HEK293 (cell line): ENCODE data around the gene WASHC3.

Experiments
- BCL11A ChIP-seq: fragments of 450-650 bp; formaldehyde crosslinking; IDR thresholded peaks from 2 replicates; pipeline ENCODE4 v1.5.1; 2016; ENCODE audit warnings: low read depth, missing biosample characterization, missing genetic modification characterization
- CTCF ChIP-seq: fragments of 450-650 bp; formaldehyde crosslinking; IDR thresholded peaks from 2 replicates; pipeline ENCODE4 v1.5.1; 2016; ENCODE audit warnings: missing biosample characterization, missing genetic modification characterization
- PBX3 ChIP-seq: sonication (generic); formaldehyde crosslinking; IDR thresholded peaks from 2 replicates; pipeline ENCODE4 v1.8.1; 2022; ENCODE audit warnings: mild to moderate bottlenecking, moderate library complexity, missing genetic modification reagents
- ZBTB21 ChIP-seq: fragments of 450-650 bp; formaldehyde crosslinking; IDR thresholded peaks from 2 replicates; pipeline ENCODE4 v1.5.1; 2017; ENCODE audit warnings: missing biosample characterization, missing genetic modification characterization
- ZBTB44 ChIP-seq: fragments of 450-650 bp; IDR thresholded peaks from 2 replicates; pipeline ENCODE4 v1.5.1; 2018; ENCODE audit warnings: missing biosample characterization, mild to moderate bottlenecking, missing genetic modification characterization
- ZNF211 ChIP-seq: fragments of 450-650 bp; formaldehyde crosslinking; IDR thresholded peaks from 2 replicates; pipeline ENCODE4 v1.5.1; 2016; ENCODE audit warnings: low read depth, missing biosample characterization, missing genetic modification characterization
- ZNF24 ChIP-seq: fragments of 450-650 bp; formaldehyde crosslinking; IDR thresholded peaks from 2 replicates; pipeline ENCODE4 v1.5.1; 2016; ENCODE audit warnings: missing biosample characterization, missing genetic modification characterization
- ZNF404 ChIP-seq: fragments of 450-650 bp; formaldehyde crosslinking; IDR thresholded peaks from 2 replicates; pipeline ENCODE4 v1.5.1; 2017; ENCODE audit warnings: missing biosample characterization, missing genetic modification characterization

GRCh38 chr12:102033991-102034745 is 27.6 kb downstream of the WASHC3 start:
- TF ChIP-seq ZBTB44 (tag by site-specific recombination) (no peak), ZNF211 (tag by site-specific recombination) (no peak), PBX3 (CRISPR knock-in tag) (no peak), ZBTB21 (tag by site-specific recombination) (no peak), BCL11A (tag by site-specific recombination) (no peak), CTCF (tag by site-specific recombination) (no peak), ZNF24 (tag by site-specific recombination) (no peak), ZNF404 (tag by site-specific recombination) (no peak)
